Peyer's patch (tissue), 4 donors: ENCODE results near the gene HAO2. TPM values are rescaled to one million over a fixed set of nuclear protein-coding genes. Genes with fewer than 3 reads are reported as not detected.
"Not testable (repeated sequence)": the region's sequence is repeated elsewhere in the genome, so short reads cannot be mapped to it uniquely, and the experiment has no call there.

ENCODE experiments used
- DNase-seq, 3 donors: peaks; one replicate each; pipeline ENCODE4 v3.0.0-alpha.2; 2017 to 2019
- H3K27ac ChIP-seq, 4 donors: fragments of 200-600 bp; sonication (generic); one replicate each; pipeline ENCODE4 v1.5.1; 2016 to 2019
- H3K27me3 ChIP-seq, 2 donors: fragments of 200-600 bp; sonication (generic); one replicate each; pipeline ENCODE4 v1.5.1; 2019
- H3K36me3 ChIP-seq, 3 donors: fragments of 200-600 bp; sonication (generic); one replicate each; pipeline ENCODE4 v1.5.1; 2016 to 2019
- H3K4me1 ChIP-seq, 4 donors: fragments of 200-600 bp; sonication (generic); one replicate each; pipeline ENCODE4 v1.5.1; 2016 to 2019
- H3K4me3 ChIP-seq, 4 donors: fragments of 200-600 bp; sonication (generic); 1 replicate in 3 of 4; 2 replicates in 1 of 4; pipeline ENCODE4 v1.5.1; 2016 to 2019; ENCODE audit warnings: mild to moderate bottlenecking in 1 of 4
- H3K9me3 ChIP-seq, 4 donors: fragments of 200-600 bp; sonication (generic); one replicate each; pipeline ENCODE4 v1.5.1; 2016 to 2019; ENCODE audit warnings: mild to moderate bottlenecking in 1 of 4
- CTCF ChIP-seq, 6 experiments: fragments of 450-650 bp in 4 of 6; fragments of 200-600 bp in 2 of 6; sonication (generic) in 1 of 6; IDR thresholded peaks; one replicate each; pipeline ENCODE4 v1.5.1; 2017 to 2019; ENCODE audit warnings: antibody characterized with exemption in 6 of 6, mild to moderate bottlenecking in 3 of 6, moderate library complexity in 1 of 6
- POLR2A ChIP-seq, 2 donors: fragments of 450-650 bp; IDR thresholded peaks; one replicate each; pipeline ENCODE4 v1.5.1; 2017; ENCODE audit warnings: antibody characterized with exemption in 2 of 2, mild to moderate bottlenecking in 2 of 2, moderate library complexity in 2 of 2
- total RNA-seq, 4 donors: library from RNA; depleted of rRNA; stranded (reverse); fragments of >200 nt; gene quantifications; one replicate each; pipeline ENCODE4 v1.1.0, GENCODE V29; 2016

The HAO2 gene
- total RNA-seq, 4 donors from 2014 or later: 0.76 TPM; not detected in 3

- no peaks in the 10 kb centered on the region for H3K9me3 ChIP-seq
- no peaks in the 10 kb centered on the region for H3K4me1 ChIP-seq
- H3K4me3 ChIP-seq: no peak overlapping the region
- DNase-seq: no peak
- no peaks in the 10 kb centered on the region for H3K27me3 ChIP-seq
- TF ChIP-seq CTCF (IDR thresholded peaks at IDR 0.05): no peak
- no peak for TF ChIP-seq POLR2A (IDR thresholded peaks at IDR 0.05)
- no peaks in the 10 kb centered on the region for H3K36me3 ChIP-seq
- no peak overlapping the region for H3K27ac ChIP-seq
Measured at GRCh38 chr1:119348941-119349340, 19.6 kb upstream of the HAO2 start.

GRCh38 chr1:119350866-119351265 lies 17.7 kb upstream of the HAO2 start:
- H3K27me3 ChIP-seq, H3K36me3 ChIP-seq, DNase-seq, H3K27ac ChIP-seq, H3K4me3 ChIP-seq, H3K9me3 ChIP-seq, H3K4me1 ChIP-seq: not testable (repeated sequence)

- no peaks in the 10 kb centered on the region for H3K4me1 ChIP-seq
- no peaks in the 10 kb centered on the region for H3K27me3 ChIP-seq
- no peaks in the 10 kb centered on the region for H3K9me3 ChIP-seq
- no peaks in the 10 kb centered on the region for H3K36me3 ChIP-seq
- DNase-seq: no peak
- TF ChIP-seq POLR2A (IDR thresholded peaks at IDR 0.05) (no peak), CTCF (IDR thresholded peaks at IDR 0.05) (no peak)
- H3K27ac ChIP-seq: no peak overlapping the region
- no peak overlapping the region for H3K4me3 ChIP-seq
Measured at GRCh38 chr1:119351997-119352396, 16.6 kb upstream of the HAO2 start.

GRCh38 chr1:119353836-119354235 lies 14.7 kb upstream of the HAO2 start:
- no peak for DNase-seq
- no peaks in the 10 kb centered on the region for H3K9me3 ChIP-seq
- H3K36me3 ChIP-seq: no peaks in the 10 kb centered on the region
- no peak overlapping the region for H3K27ac ChIP-seq
- TF ChIP-seq POLR2A (IDR thresholded peaks at IDR 0.05) (no peak), CTCF (IDR thresholded peaks at IDR 0.05) (no peak)
- no peaks in the 10 kb centered on the region for H3K4me1 ChIP-seq
- H3K4me3 ChIP-seq: no peak overlapping the region
- H3K27me3 ChIP-seq: no peaks in the 10 kb centered on the region

GRCh38 chr1:119358636-119359035 lies 9.9 kb upstream of the HAO2 start:
- Histone ChIP-seq H3K27ac (no peak overlapping the region), H3K27me3 (no peaks in the 10 kb centered on the region), H3K36me3 (no peaks in the 10 kb centered on the region), H3K4me1 (no peaks in the 10 kb centered on the region), H3K9me3 (no peaks in the 10 kb centered on the region), H3K4me3 (no peak overlapping the region)
- DNase-seq: no peak
- TF ChIP-seq CTCF (IDR thresholded peaks at IDR 0.05): no peak
- TF ChIP-seq POLR2A (IDR thresholded peaks at IDR 0.05): no peak

GRCh38 chr1:119359730-119360129 lies 8.9 kb upstream of the HAO2 start:
- TF ChIP-seq CTCF (IDR thresholded peaks at IDR 0.05) (no peak), POLR2A (IDR thresholded peaks at IDR 0.05) (no peak)
- no peak overlapping the region for H3K4me3 ChIP-seq
- DNase-seq: no peak
- H3K27me3 ChIP-seq: no peaks in the 10 kb centered on the region
- no peaks in the 10 kb centered on the region for H3K36me3 ChIP-seq
- no peaks in the 10 kb centered on the region for H3K4me1 ChIP-seq
- no peak overlapping the region for H3K27ac ChIP-seq
- no peaks in the 10 kb centered on the region for H3K9me3 ChIP-seq
